B cell (primary cell): Measurements from ENCODE around the gene RAB11FIP2.

Experiments
- EZH2 ChIP-seq: IDR thresholded peaks from 2 replicates; pipeline ENCODE4 v1.6.1; 2012; ENCODE audit warnings: borderline replicate concordance, low read depth, mild to moderate bottlenecking, moderate library complexity, low read length; ENCODE audit not compliant: insufficient read depth, poor library complexity, severe bottlenecking
- TF ChIP-seq, protein P1 (sequence below): fragments of 200-600 bp; IDR thresholded peaks from one replicate; pipeline ENCODE4 v1.8.0; 2022; ENCODE audit warnings: antibody characterized with exemption, mild to moderate bottlenecking

DNA sequence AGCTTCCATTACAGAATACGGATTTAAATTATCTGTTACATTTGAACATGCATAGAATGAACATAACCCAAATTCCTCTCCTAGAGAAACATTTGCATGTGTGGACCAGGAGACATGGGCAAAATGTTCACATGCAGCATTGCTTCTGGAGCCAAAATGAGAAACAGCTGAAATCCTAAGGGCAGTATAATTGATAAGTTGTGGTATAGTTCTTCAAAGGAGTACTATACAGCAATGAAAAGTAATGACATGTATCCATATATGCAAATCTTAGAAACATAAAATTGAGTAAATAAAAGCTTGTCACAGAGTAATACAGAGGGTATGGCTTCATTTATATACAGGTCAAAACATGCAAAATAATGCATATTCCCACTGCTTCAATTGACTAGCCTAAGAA is 77.1 kb downstream of the RAB11FIP2 start:
- TF ChIP-seq, protein P1, sequence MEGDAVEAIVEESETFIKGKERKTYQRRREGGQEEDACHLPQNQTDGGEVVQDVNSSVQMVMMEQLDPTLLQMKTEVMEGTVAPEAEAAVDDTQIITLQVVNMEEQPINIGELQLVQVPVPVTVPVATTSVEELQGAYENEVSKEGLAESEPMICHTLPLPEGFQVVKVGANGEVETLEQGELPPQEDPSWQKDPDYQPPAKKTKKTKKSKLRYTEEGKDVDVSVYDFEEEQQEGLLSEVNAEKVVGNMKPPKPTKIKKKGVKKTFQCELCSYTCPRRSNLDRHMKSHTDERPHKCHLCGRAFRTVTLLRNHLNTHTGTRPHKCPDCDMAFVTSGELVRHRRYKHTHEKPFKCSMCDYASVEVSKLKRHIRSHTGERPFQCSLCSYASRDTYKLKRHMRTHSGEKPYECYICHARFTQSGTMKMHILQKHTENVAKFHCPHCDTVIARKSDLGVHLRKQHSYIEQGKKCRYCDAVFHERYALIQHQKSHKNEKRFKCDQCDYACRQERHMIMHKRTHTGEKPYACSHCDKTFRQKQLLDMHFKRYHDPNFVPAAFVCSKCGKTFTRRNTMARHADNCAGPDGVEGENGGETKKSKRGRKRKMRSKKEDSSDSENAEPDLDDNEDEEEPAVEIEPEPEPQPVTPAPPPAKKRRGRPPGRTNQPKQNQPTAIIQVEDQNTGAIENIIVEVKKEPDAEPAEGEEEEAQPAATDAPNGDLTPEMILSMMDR: no peak
- no peak for TF ChIP-seq EZH2
